Measurements from ENCODE around the gene TRIM54. TPM values are rescaled to one million over a fixed set of nuclear protein-coding genes. Genes with fewer than 3 reads are reported as not detected.
A peak's percentile ranks its signal among the peaks of the same experiment; 100 is the strongest.

Gene TRIM54
- total and polyA plus RNA-seq, 5 donors from 2014 or later, result 0.10 TPM; not detected in 4

DNA sequence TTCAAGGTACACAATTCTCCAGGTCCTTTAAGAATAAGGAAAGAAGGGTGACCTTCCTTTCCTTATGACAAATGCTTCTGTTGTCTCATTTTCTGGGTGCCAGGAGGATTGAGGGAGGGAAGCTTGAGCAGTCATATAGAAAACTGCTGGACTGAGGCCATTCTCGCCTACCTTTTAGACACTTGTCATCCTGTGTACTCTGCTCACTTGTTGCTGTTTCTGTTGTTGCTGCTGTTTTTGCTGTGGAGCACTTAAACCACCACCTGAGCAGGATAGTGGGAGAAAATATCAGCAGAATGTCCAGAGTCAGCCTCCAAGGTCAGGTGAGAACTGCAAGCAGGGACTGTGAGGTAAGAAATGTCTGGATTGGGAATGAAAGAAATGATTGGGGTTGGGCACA is 4.2 kb upstream of the TRIM54 start:
- Histone ChIP-seq H3K4me1 (ENCODE audit: control insufficient read depth, insufficient read depth, low read length, poor library complexity, severe bottlenecking) (no peaks in the 10 kb centered on the region), H3K27me3 (ENCODE audit: control insufficient read depth, insufficient read depth, low read length) (peaks cover 3% of the 10 kb centered on the region), H3K9me3 (ENCODE audit: control insufficient read depth in 2 of 2, low read length in 2 of 2) (no peaks in the 10 kb centered on the region), H3K36me3 (ENCODE audit: control insufficient read depth, insufficient read depth, low read length) (no peaks in the 10 kb centered on the region), H3K27ac (ENCODE audit: insufficient read depth, low read length, poor library complexity, severe bottlenecking) (no peak overlapping the region), H3K4me3 (ENCODE audit: low read depth, low read length) (no peak overlapping the region)
- no peak for DNase-seq
- Mint-ChIP-seq H3K4me1 (peaks cover 2 to 5% (median 4%) of the 10 kb centered on the region in 4 donors), H3K36me3 (no peaks in the 10 kb centered on the region), H3K27ac (peak overlapping the region in 1 of 3 donors; percentile 43), H3K9me3 (no peaks in the 10 kb centered on the region), H3K4me3 (no peak overlapping the region), H3K27me3 (peaks cover 30% of the 10 kb centered on the region)
- ATAC-seq (ENCODE audit: low read depth in 2 of 2), result no peak

DNA sequence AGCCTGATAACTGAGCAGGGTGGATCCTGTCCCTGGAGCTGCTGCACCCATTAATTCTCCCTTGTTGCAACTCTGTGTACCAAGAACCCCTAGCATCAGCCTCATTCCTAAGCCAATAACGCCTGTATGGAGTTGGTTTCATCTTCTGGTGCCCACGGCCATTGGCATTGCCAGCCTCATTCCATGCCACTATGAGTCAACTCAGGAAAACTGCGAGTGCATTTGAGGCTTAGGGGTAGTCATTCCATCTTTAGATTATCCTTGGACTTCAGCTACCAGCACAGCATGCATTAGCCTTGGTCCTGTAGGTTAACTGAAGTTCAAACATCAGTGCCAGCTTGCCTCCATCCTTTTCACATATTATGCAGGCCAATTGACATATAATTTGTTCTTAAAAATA is 1.4 kb upstream of the TRIM54 start:
- H3K4me3 Mint-ChIP-seq, result no peak overlapping the region
- no peak overlapping the region for H3K27ac ChIP-seq (ENCODE audit: insufficient read depth, low read length, poor library complexity, severe bottlenecking)
- H3K4me3 ChIP-seq (ENCODE audit: low read depth, low read length), result no peak overlapping the region
- H3K27me3 ChIP-seq (ENCODE audit: control insufficient read depth, insufficient read depth, low read length), result peaks cover 10% of the 10 kb centered on the region
- no peaks in the 10 kb centered on the region for H3K9me3 ChIP-seq (ENCODE audit: control insufficient read depth in 2 of 2, low read length in 2 of 2)
- no peak overlapping the region for H3K27ac Mint-ChIP-seq
- no peaks in the 10 kb centered on the region for H3K36me3 ChIP-seq (ENCODE audit: control insufficient read depth, insufficient read depth, low read length)
- H3K9me3 Mint-ChIP-seq, result no peaks in the 10 kb centered on the region
- peaks cover 2 to 5% (median 4%) of the 10 kb centered on the region in 4 donors for H3K4me1 Mint-ChIP-seq
- no peaks in the 10 kb centered on the region for H3K36me3 Mint-ChIP-seq
- no peaks in the 10 kb centered on the region for H3K4me1 ChIP-seq (ENCODE audit: control insufficient read depth, insufficient read depth, low read length, poor library complexity, severe bottlenecking)
- H3K27me3 Mint-ChIP-seq, result peaks cover 31% of the 10 kb centered on the region
- DNase-seq, result no peak
- no peak for ATAC-seq (ENCODE audit: low read depth in 2 of 2)

DNA sequence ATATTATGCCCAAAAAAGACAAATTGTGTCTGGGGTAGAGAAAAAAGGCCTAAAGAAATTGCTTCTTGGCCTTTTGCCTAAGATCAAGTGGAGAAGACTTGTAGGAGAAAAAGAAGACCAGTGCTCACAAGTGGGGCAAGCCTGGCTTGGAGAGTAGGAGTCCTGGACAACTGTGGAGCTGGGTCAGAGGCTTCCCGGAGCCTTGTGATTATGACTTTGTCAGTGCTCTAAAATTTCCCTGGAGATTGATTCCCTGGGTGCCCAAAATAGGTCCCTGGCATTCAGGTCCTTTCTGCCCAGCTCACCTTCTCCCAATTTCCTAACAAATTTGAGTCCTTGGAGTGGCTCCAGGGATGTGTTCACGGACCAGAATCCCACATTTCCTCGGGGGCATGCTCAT is 787 bp upstream of the TRIM54 start:
- ATAC-seq (ENCODE audit: low read depth in 2 of 2) (no peak), DNase-seq (no peak)
- H3K36me3 Mint-ChIP-seq, result no peaks in the 10 kb centered on the region
- no peak overlapping the region for H3K4me3 Mint-ChIP-seq
- H3K9me3 Mint-ChIP-seq, result no peaks in the 10 kb centered on the region
- H3K9me3 ChIP-seq (ENCODE audit: control insufficient read depth in 2 of 2, low read length in 2 of 2), result no peaks in the 10 kb centered on the region
- H3K36me3 ChIP-seq (ENCODE audit: control insufficient read depth, insufficient read depth, low read length), result no peaks in the 10 kb centered on the region
- H3K27ac ChIP-seq (ENCODE audit: insufficient read depth, low read length, poor library complexity, severe bottlenecking), result no peak overlapping the region
- H3K4me1 Mint-ChIP-seq, result peaks cover 2 to 5% (median 4%) of the 10 kb centered on the region in 4 donors
- no peak overlapping the region for H3K4me3 ChIP-seq (ENCODE audit: low read depth, low read length)
- H3K27me3 Mint-ChIP-seq, result peaks cover 33% of the 10 kb centered on the region
- H3K27me3 ChIP-seq (ENCODE audit: control insufficient read depth, insufficient read depth, low read length), result peaks cover 10% of the 10 kb centered on the region
- H3K4me1 ChIP-seq (ENCODE audit: control insufficient read depth, insufficient read depth, low read length, poor library complexity, severe bottlenecking), result no peaks in the 10 kb centered on the region
- H3K27ac Mint-ChIP-seq, result no peak overlapping the region

DNA sequence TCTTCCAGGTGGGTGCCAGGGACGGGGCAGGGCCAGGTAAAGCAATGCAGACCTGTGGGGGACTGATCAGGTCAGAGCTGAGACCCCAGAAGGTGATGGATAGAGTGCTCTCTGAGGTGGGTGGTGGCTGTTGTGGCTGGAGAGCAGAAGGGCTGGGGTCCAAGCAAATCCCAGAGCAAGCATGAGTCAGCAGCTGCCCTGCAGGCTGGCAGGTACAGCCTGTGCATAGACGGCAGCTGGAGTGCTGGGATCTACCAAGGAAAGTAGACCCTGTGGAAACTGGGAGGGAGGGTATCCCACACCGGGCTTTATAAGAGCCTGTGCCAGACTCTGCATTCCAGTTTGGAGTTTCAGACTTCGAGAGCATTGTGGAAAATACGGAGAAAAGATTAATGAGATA is 663 bp downstream of the TRIM54 start:
- Mint-ChIP-seq H3K27me3 (peaks cover 32% of the 10 kb centered on the region), H3K27ac (no peak overlapping the region), H3K9me3 (no peaks in the 10 kb centered on the region)

DNA sequence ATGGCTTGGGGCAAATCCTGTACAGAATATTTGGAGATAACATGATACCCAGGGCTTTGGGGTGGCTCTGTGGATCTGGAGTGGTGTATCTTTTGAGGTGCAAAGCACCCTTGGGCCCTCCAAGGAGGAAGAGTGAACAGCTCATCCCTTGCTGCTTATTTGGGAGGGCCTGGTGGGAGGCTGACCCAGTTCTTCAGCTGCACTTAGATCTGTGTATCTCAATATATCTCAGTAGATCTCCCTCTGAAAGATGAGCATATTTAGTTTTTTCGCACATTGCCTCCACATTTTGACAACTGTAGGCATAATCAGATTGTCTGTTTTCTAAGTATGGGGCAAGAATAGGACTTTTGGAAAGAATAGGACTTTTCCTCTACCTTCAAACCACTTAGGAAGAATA is 2.8 kb downstream of the TRIM54 start:
- H3K4me3 Mint-ChIP-seq, result no peak overlapping the region
- peaks cover 19% of the 10 kb centered on the region for H3K27me3 ChIP-seq (ENCODE audit: control insufficient read depth, insufficient read depth, low read length)
- H3K27ac Mint-ChIP-seq, result peak overlapping the region in 1 of 3 donors; percentile 3
- no peaks in the 10 kb centered on the region for H3K36me3 Mint-ChIP-seq
- H3K27ac ChIP-seq (ENCODE audit: insufficient read depth, low read length, poor library complexity, severe bottlenecking), result no peak overlapping the region
- DNase-seq, result no peak
- H3K27me3 Mint-ChIP-seq, result peaks cover 44% of the 10 kb centered on the region
- no peak for ATAC-seq (ENCODE audit: low read depth in 2 of 2)
- peaks cover 0 to 1% (median 0%) of the 10 kb centered on the region in 7 donors for H3K9me3 Mint-ChIP-seq
- no peaks in the 10 kb centered on the region for H3K36me3 ChIP-seq (ENCODE audit: control insufficient read depth, insufficient read depth, low read length)
- H3K4me1 Mint-ChIP-seq, result peaks cover under 1 to 2% (median 1%) of the 10 kb centered on the region in 4 donors
- no peak overlapping the region for H3K4me3 ChIP-seq (ENCODE audit: low read depth, low read length)
- H3K9me3 ChIP-seq (ENCODE audit: control insufficient read depth in 2 of 2, low read length in 2 of 2), result no peaks in the 10 kb centered on the region
- no peaks in the 10 kb centered on the region for H3K4me1 ChIP-seq (ENCODE audit: control insufficient read depth, insufficient read depth, low read length, poor library complexity, severe bottlenecking)

More for the DNA sequence above, 663 bp downstream of the TRIM54 start:
- Histone ChIP-seq H3K4me1 (ENCODE audit: control insufficient read depth, insufficient read depth, low read length, poor library complexity, severe bottlenecking) (no peaks in the 10 kb centered on the region), H3K9me3 (ENCODE audit: control insufficient read depth in 2 of 2, low read length in 2 of 2) (no peaks in the 10 kb centered on the region), H3K36me3 (ENCODE audit: control insufficient read depth, insufficient read depth, low read length) (no peaks in the 10 kb centered on the region), H3K27ac (ENCODE audit: insufficient read depth, low read length, poor library complexity, severe bottlenecking) (no peak overlapping the region), H3K4me3 (ENCODE audit: low read depth, low read length) (no peak overlapping the region), H3K27me3 (ENCODE audit: control insufficient read depth, insufficient read depth, low read length) (peaks cover 13% of the 10 kb centered on the region)
- Mint-ChIP-seq H3K4me1 (peaks cover 2 to 5% (median 4%) of the 10 kb centered on the region in 4 donors), H3K36me3 (no peaks in the 10 kb centered on the region), H3K4me3 (no peak overlapping the region)
- DNase-seq, result no peak
- no peak for ATAC-seq (ENCODE audit: low read depth in 2 of 2)

DNA sequence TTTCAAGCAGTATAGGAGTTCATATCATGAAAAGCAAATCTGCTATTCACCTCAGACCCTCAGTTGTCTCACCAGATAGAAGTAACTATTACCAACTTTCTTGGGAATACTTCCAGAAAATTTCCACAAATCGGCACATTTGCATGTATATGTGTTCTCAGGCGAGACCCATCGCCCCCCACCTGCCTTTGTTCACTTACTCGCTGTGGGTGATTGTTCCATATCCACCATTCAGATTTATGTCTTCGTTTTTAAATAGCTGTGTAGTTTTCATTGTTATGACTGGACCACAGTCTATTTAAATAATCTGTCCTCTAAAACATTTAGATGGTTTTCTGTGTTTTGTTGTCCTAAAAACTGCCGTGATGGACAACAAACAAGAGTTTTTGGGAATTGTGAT is 3.3 kb downstream of the TRIM54 start:
- H3K4me1 Mint-ChIP-seq, result no peaks in the 10 kb centered on the region
- ATAC-seq (ENCODE audit: low read depth in 2 of 2), result no peak
- no peaks in the 10 kb centered on the region for H3K9me3 ChIP-seq (ENCODE audit: control insufficient read depth in 2 of 2, low read length in 2 of 2)
- no peaks in the 10 kb centered on the region for H3K36me3 ChIP-seq (ENCODE audit: control insufficient read depth, insufficient read depth, low read length)
- H3K27me3 ChIP-seq (ENCODE audit: control insufficient read depth, insufficient read depth, low read length), result peaks cover 19% of the 10 kb centered on the region
- H3K4me3 Mint-ChIP-seq, result no peak overlapping the region
- H3K27ac ChIP-seq (ENCODE audit: insufficient read depth, low read length, poor library complexity, severe bottlenecking), result no peak overlapping the region
- no peaks in the 10 kb centered on the region for H3K4me1 ChIP-seq (ENCODE audit: control insufficient read depth, insufficient read depth, low read length, poor library complexity, severe bottlenecking)
- H3K4me3 ChIP-seq (ENCODE audit: low read depth, low read length), result no peak overlapping the region
- peaks cover 42% of the 10 kb centered on the region for H3K27me3 Mint-ChIP-seq
- no peaks in the 10 kb centered on the region for H3K36me3 Mint-ChIP-seq
- no peak overlapping the region for H3K27ac Mint-ChIP-seq
- H3K9me3 Mint-ChIP-seq, result peaks cover 0 to 1% (median 0%) of the 10 kb centered on the region in 7 donors
- DNase-seq, result no peak

DNA sequence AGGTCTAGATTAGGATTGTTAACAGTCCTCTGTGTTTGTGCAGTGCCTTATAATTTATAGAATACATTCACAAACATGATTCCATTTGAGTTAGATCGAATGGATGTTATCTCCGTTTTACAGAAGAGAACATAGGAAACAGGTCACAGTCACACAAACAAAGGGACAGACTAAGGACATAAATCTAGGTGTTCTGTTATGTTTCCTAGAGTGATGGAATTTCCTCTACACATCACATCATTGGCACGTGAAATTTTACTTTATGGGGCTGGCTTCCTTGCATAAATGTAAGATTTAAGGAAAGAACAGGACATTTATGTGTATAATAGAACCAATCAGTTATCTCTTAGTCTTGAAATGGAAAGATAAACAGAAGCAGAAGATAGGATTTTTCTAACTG is 6.4 kb downstream of the TRIM54 start:
- peaks cover 19% of the 10 kb centered on the region for H3K27me3 ChIP-seq (ENCODE audit: control insufficient read depth, insufficient read depth, low read length)
- no peaks in the 10 kb centered on the region for H3K9me3 ChIP-seq (ENCODE audit: control insufficient read depth in 2 of 2, low read length in 2 of 2)
- Mint-ChIP-seq H3K4me1 (no peaks in the 10 kb centered on the region), H3K36me3 (no peaks in the 10 kb centered on the region), H3K9me3 (peaks cover 0 to 1% (median 0%) of the 10 kb centered on the region in 7 donors), H3K4me3 (no peak overlapping the region), H3K27ac (no peak overlapping the region), H3K27me3 (peaks cover 42% of the 10 kb centered on the region)
- DNase-seq, result no peak
- no peaks in the 10 kb centered on the region for H3K36me3 ChIP-seq (ENCODE audit: control insufficient read depth, insufficient read depth, low read length)
- H3K27ac ChIP-seq (ENCODE audit: insufficient read depth, low read length, poor library complexity, severe bottlenecking), result no peak overlapping the region
- ATAC-seq (ENCODE audit: low read depth in 2 of 2), result no peak
- H3K4me1 ChIP-seq (ENCODE audit: control insufficient read depth, insufficient read depth, low read length, poor library complexity, severe bottlenecking), result no peaks in the 10 kb centered on the region
- H3K4me3 ChIP-seq (ENCODE audit: low read depth, low read length), result no peak overlapping the region

DNA sequence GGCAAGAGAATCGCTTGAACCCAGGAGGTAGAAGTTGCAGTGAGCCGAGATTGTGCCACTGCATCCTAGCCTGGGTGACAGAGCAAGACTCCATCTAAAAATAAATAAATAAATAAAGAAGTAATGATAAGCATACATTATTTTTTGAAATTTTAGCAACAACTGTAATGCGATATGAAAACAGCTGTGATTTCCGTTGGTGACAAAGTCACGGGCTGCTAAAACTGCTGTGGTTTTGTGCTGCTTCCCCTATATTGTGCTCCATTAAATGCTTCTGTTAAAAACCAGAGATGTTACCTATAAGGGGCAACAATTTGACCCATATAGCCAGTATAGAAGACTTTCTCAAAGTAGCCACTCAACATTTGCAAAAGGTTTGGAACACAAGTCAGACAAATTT is 8.3 kb downstream of the TRIM54 start:
- Mint-ChIP-seq H3K4me1 (no peaks in the 10 kb centered on the region), H3K9me3 (peaks cover 0 to 1% (median 0%) of the 10 kb centered on the region in 7 donors), H3K27me3 (peaks cover 42% of the 10 kb centered on the region), H3K4me3 (no peak overlapping the region), H3K36me3 (no peaks in the 10 kb centered on the region), H3K27ac (no peak overlapping the region)
- no peak overlapping the region for H3K27ac ChIP-seq (ENCODE audit: insufficient read depth, low read length, poor library complexity, severe bottlenecking)
- no peak for ATAC-seq (ENCODE audit: low read depth in 2 of 2)
- no peak for DNase-seq
- H3K4me1 ChIP-seq (ENCODE audit: control insufficient read depth, insufficient read depth, low read length, poor library complexity, severe bottlenecking), result no peaks in the 10 kb centered on the region
- no peaks in the 10 kb centered on the region for H3K36me3 ChIP-seq (ENCODE audit: control insufficient read depth, insufficient read depth, low read length)
- H3K27me3 ChIP-seq (ENCODE audit: control insufficient read depth, insufficient read depth, low read length), result peaks cover 12% of the 10 kb centered on the region
- no peaks in the 10 kb centered on the region for H3K9me3 ChIP-seq (ENCODE audit: control insufficient read depth in 2 of 2, low read length in 2 of 2)
- H3K4me3 ChIP-seq (ENCODE audit: low read depth, low read length), result no peak overlapping the region
